HEK293 (cell line): Measurements from ENCODE around the gene THAP4.

Experiments
- CTCF ChIA-PET: fragments of 350-600 bp; formaldehyde crosslinking; extraction: SDS; loops from one replicate; lab custom pipeline; 2021; ENCODE audit warnings: antibody characterized with exemption; lab: Yijun Ruan, JAX
- POLR2A ChIA-PET: fragments of 300-600 bp; formaldehyde crosslinking; extraction: SDS; loops from one replicate; lab custom pipeline; 2020; ENCODE audit warnings: antibody characterized with exemption, inconsistent platforms; lab: Yijun Ruan, JAX
- H3K27ac ChIP-seq: fragments of 200-500 bp; sonication (Bioruptor generic); 2 replicates; pipeline ENCODE4 v1.5.1; 2014; ENCODE audit warnings: low read depth, low read length, control low read depth, inconsistent platforms; ENCODE audit errors: extremely low read depth
- H3K36me3 ChIP-seq, 2 experiments: fragments of 200-500 bp in 1 of 2; sonication (Bioruptor generic) in 1 of 2; 1 replicate in 1 of 2; 2 replicates in 1 of 2; pipeline ENCODE4 v1.5.1; 2014 to 2017; ENCODE audit warnings: inconsistent platforms in 2 of 2, low read length in 2 of 2; ENCODE audit not compliant: control insufficient read depth in 2 of 2, insufficient read depth in 1 of 2
- H3K4me1 ChIP-seq: fragments of 200-500 bp; sonication (Bioruptor generic); 2 replicates; pipeline ENCODE4 v1.5.1; 2014; ENCODE audit warnings: mild to moderate bottlenecking, low read length, inconsistent platforms; ENCODE audit not compliant: control insufficient read depth, insufficient read depth
- H3K4me3 ChIP-seq: 2 replicates; pipeline ENCODE4 v1.5.1; 2011; ENCODE audit warnings: low read depth, mild to moderate bottlenecking, control low read depth, low read length, moderate library complexity
- H3K9me3 ChIP-seq: fragments of 200-500 bp; sonication (Bioruptor generic); 2 replicates; pipeline ENCODE4 v1.5.1; 2014; ENCODE audit warnings: low read depth, low read length, inconsistent platforms; ENCODE audit not compliant: control insufficient read depth, insufficient read depth
- FEZF1 ChIP-seq: fragments of 450-650 bp; formaldehyde crosslinking; IDR thresholded peaks from 2 replicates; pipeline ENCODE4 v1.5.1; 2016; ENCODE audit warnings: missing biosample characterization, missing genetic modification characterization
- GFI1B ChIP-seq: fragments of 450-650 bp; formaldehyde crosslinking; IDR thresholded peaks from 2 replicates; pipeline ENCODE4 v1.5.1; 2016; ENCODE audit warnings: missing biosample characterization, missing genetic modification characterization
- GLI2 ChIP-seq: fragments of 450-650 bp; formaldehyde crosslinking; IDR thresholded peaks from 2 replicates; pipeline ENCODE4; 2017; ENCODE audit warnings: missing biosample characterization, missing genetic modification characterization, low read depth, borderline replicate concordance
- GLIS1 ChIP-seq: fragments of 450-650 bp; formaldehyde crosslinking; IDR thresholded peaks from 2 replicates; pipeline ENCODE4 v1.5.1; 2016; ENCODE audit warnings: missing biosample characterization, missing genetic modification characterization
- HOXC10 ChIP-seq: sonication (generic); formaldehyde crosslinking; IDR thresholded peaks from 2 replicates; pipeline ENCODE4 v1.8.1; 2023; ENCODE audit warnings: mild to moderate bottlenecking, missing genetic modification reagents
- KLF10 ChIP-seq: fragments of 450-650 bp; IDR thresholded peaks from 2 replicates; pipeline ENCODE4 v1.5.1; 2018; ENCODE audit warnings: missing biosample characterization, mild to moderate bottlenecking, missing genetic modification characterization
- SP2 ChIP-seq: fragments of 450-650 bp; formaldehyde crosslinking; IDR thresholded peaks from 2 replicates; pipeline ENCODE4 v1.5.1; 2016; ENCODE audit warnings: missing biosample characterization, missing genetic modification characterization
- ZBTB1 ChIP-seq: fragments of 450-650 bp; formaldehyde crosslinking; IDR thresholded peaks from 2 replicates; pipeline ENCODE4 v1.5.1; 2016; ENCODE audit warnings: missing biosample characterization, missing genetic modification characterization
- ZBTB21 ChIP-seq: fragments of 450-650 bp; formaldehyde crosslinking; IDR thresholded peaks from 2 replicates; pipeline ENCODE4 v1.5.1; 2017; ENCODE audit warnings: missing biosample characterization, missing genetic modification characterization
- ZBTB8A ChIP-seq: fragments of 450-650 bp; formaldehyde crosslinking; IDR thresholded peaks from 2 replicates; pipeline ENCODE4 v1.5.1; 2016; ENCODE audit warnings: missing biosample characterization, missing genetic modification characterization
- ZIC2 ChIP-seq: fragments of 450-650 bp; formaldehyde crosslinking; IDR thresholded peaks from 2 replicates; pipeline ENCODE4 v1.5.1; 2016; ENCODE audit warnings: missing biosample characterization, missing genetic modification characterization
- ZNF184 ChIP-seq: fragments of 450-650 bp; IDR thresholded peaks from 2 replicates; pipeline ENCODE4 v1.5.1; 2018; ENCODE audit warnings: missing biosample characterization, mild to moderate bottlenecking, missing genetic modification characterization
- ZNF335 ChIP-seq: fragments of 450-650 bp; formaldehyde crosslinking; conservative IDR thresholded peaks from 2 replicates; pipeline ENCODE4 v1.5.1; 2016; ENCODE audit warnings: missing biosample characterization, missing genetic modification characterization
- ZNF423 ChIP-seq: fragments of 450-650 bp; formaldehyde crosslinking; IDR thresholded peaks from 2 replicates; pipeline ENCODE4 v1.5.1; 2016; ENCODE audit warnings: missing biosample characterization, missing genetic modification characterization
- ZNF558 ChIP-seq: fragments of 450-650 bp; formaldehyde crosslinking; IDR thresholded peaks from 2 replicates; pipeline ENCODE4 v1.5.1; 2016; ENCODE audit warnings: missing biosample characterization, missing genetic modification characterization
- ZNF585B ChIP-seq: fragments of 450-650 bp; formaldehyde crosslinking; IDR thresholded peaks from 2 replicates; pipeline ENCODE4 v1.5.1; 2016; ENCODE audit warnings: missing biosample characterization, missing genetic modification characterization
- ZNF624 ChIP-seq: fragments of 450-650 bp; formaldehyde crosslinking; IDR thresholded peaks from 2 replicates; pipeline ENCODE4 v1.5.1; 2017; ENCODE audit warnings: missing biosample characterization, missing genetic modification characterization
- ZNF654 ChIP-seq: fragments of 450-650 bp; formaldehyde crosslinking; IDR thresholded peaks from 2 replicates; pipeline ENCODE4 v1.5.1; 2016; ENCODE audit warnings: low read depth, missing biosample characterization, missing genetic modification characterization
- ZNF658 ChIP-seq: fragments of 450-650 bp; formaldehyde crosslinking; IDR thresholded peaks from 2 replicates; pipeline ENCODE4; 2016; ENCODE audit warnings: missing biosample characterization, missing genetic modification characterization
- ZNF747 ChIP-seq: fragments of 450-650 bp; formaldehyde crosslinking; IDR thresholded peaks from 2 replicates; pipeline ENCODE4 v1.5.1; 2016; ENCODE audit warnings: missing biosample characterization, missing genetic modification characterization
- ZNF791 ChIP-seq: fragments of 450-650 bp; formaldehyde crosslinking; IDR thresholded peaks from 2 replicates; pipeline ENCODE4 v1.5.1; 2016; ENCODE audit warnings: missing biosample characterization, missing genetic modification characterization
- TF ChIP-seq, protein P1 (sequence below): fragments of 450-650 bp; formaldehyde crosslinking; IDR thresholded peaks from 2 replicates; pipeline ENCODE4 v1.5.0; 2017; ENCODE audit warnings: missing biosample characterization, missing genetic modification characterization, borderline replicate concordance
- TF ChIP-seq, protein P2 (sequence below): fragments of 450-650 bp; formaldehyde crosslinking; IDR thresholded peaks from 2 replicates; pipeline ENCODE4 v1.5.1; 2016; ENCODE audit warnings: missing biosample characterization, missing genetic modification characterization, low read depth
- TF ChIP-seq, protein P3 (sequence below): fragments of 450-650 bp; formaldehyde crosslinking; IDR thresholded peaks from 2 replicates; pipeline ENCODE4 v1.5.1; 2016; ENCODE audit warnings: missing biosample characterization, missing genetic modification characterization
- TF ChIP-seq, protein P4 (sequence below): fragments of 450-650 bp; formaldehyde crosslinking; IDR thresholded peaks from 2 replicates; pipeline ENCODE4 v1.5.1; 2017; ENCODE audit warnings: missing biosample characterization, mild to moderate bottlenecking, missing genetic modification characterization, moderate library complexity

Gene THAP4

DNA sequence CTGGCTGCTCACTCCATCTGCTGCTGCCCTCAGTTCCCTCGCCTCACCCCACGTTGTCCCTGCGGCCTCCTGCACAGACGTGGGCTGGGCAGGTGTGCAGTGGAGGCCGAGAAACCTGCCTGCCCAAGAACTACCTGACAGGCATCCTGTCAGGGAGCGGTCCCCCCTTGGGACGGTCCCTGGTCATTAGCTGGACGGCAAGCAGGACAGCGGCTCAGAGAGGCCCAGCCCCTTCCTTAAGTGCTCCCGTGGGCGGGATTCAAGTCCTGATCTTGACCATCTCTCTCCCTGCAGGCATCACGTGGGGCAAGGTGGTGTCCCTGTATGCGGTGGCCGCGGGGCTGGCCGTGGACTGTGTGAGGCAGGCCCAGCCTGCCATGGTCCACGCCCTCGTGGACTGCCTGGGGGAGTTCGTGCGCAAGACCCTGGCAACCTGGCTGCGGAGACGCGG, 67.1 kb downstream of the THAP4 start:
- Histone ChIP-seq H3K36me3 (peaks cover 0 to under 1% of the 10 kb centered on the region in 2 experiments; a peak in 2 of 3 replicates), H3K4me1 (no peaks in the 10 kb centered on the region)
- no peak for TF ChIP-seq ZNF184 (tag by site-specific recombination)
- no peak for TF ChIP-seq HOXC10 (CRISPR knock-in tag)
- TF ChIP-seq ZNF654, result no peak
- no peak for TF ChIP-seq ZNF335 (tag by site-specific recombination)
- no peak for TF ChIP-seq ZNF585B (tag by site-specific recombination)
- TF ChIP-seq FEZF1 (tag by site-specific recombination), result no peak
- TF ChIP-seq, protein P1, sequence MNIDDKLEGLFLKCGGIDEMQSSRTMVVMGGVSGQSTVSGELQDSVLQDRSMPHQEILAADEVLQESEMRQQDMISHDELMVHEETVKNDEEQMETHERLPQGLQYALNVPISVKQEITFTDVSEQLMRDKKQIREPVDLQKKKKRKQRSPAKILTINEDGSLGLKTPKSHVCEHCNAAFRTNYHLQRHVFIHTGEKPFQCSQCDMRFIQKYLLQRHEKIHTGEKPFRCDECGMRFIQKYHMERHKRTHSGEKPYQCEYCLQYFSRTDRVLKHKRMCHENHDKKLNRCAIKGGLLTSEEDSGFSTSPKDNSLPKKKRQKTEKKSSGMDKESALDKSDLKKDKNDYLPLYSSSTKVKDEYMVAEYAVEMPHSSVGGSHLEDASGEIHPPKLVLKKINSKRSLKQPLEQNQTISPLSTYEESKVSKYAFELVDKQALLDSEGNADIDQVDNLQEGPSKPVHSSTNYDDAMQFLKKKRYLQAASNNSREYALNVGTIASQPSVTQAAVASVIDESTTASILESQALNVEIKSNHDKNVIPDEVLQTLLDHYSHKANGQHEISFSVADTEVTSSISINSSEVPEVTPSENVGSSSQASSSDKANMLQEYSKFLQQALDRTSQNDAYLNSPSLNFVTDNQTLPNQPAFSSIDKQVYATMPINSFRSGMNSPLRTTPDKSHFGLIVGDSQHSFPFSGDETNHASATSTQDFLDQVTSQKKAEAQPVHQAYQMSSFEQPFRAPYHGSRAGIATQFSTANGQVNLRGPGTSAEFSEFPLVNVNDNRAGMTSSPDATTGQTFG (tag by site-specific recombination), result no peak
- TF ChIP-seq ZNF747 (tag by site-specific recombination), result no peak
- TF ChIP-seq ZNF791, result no peak
- TF ChIP-seq, all 188 proteins: peak for 0
- ChIA-PET CTCF (no interaction called here), POLR2A (no interaction called here)
- Histone ChIP-seq H3K4me3 (no peak overlapping the region), H3K9me3 (no peaks in the 10 kb centered on the region), H3K27ac (no peak overlapping the region)

DNA sequence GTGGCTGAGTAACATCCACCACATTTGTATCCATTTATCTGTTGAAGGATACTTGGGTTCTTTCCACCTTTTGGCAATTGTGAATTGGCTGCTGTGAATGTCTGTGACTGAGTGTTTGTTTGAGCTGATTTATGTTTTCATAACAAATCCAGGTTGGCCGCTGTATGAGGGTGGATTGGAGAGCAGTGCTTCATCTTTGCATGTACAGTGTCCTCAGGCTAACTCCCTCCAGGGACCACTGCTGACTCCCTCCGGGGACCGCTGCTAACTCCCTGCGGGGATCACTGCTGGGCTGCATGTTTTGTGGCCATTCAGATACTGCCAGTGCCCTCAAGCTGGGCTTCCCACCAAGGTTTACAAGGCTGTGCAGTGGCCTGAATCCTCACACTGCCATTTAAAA, 68.2 kb downstream of the THAP4 start:
- ChIA-PET CTCF (no interaction called here), POLR2A (no interaction called here)
- TF ChIP-seq GLI2 (tag by site-specific recombination) (no peak), ZIC2 (tag by site-specific recombination) (peak; percentile 98), KLF10 (no peak), ZBTB8A (tag by site-specific recombination) (0 out of 2 replicates have a peak, but pooled peaks have one; percentile 14), ZNF658 (tag by site-specific recombination) (no peak), SP2 (no peak), ZNF624 (tag by site-specific recombination) (no peak), ZBTB21 (tag by site-specific recombination) (no peak), ZBTB1 (tag by site-specific recombination) (no peak), GLIS1 (tag by site-specific recombination) (peak; percentile 40; the same call in 1 of the 2 replicates), GFI1B (tag by site-specific recombination) (peak; percentile 64; the same call in 1 of the 2 replicates), ZNF423 (tag by site-specific recombination) (peak; percentile 47; the same call in 1 of the 2 replicates), ZNF558 (tag by site-specific recombination) (no peak), HOXC10 (CRISPR knock-in tag) (no peak)
- TF ChIP-seq, protein P2, sequence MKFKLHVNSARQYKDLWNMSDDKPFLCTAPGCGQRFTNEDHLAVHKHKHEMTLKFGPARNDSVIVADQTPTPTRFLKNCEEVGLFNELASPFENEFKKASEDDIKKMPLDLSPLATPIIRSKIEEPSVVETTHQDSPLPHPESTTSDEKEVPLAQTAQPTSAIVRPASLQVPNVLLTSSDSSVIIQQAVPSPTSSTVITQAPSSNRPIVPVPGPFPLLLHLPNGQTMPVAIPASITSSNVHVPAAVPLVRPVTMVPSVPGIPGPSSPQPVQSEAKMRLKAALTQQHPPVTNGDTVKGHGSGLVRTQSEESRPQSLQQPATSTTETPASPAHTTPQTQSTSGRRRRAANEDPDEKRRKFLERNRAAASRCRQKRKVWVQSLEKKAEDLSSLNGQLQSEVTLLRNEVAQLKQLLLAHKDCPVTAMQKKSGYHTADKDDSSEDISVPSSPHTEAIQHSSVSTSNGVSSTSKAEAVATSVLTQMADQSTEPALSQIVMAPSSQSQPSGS (tag by site-specific recombination), result no peak
- TF ChIP-seq, protein P3, sequence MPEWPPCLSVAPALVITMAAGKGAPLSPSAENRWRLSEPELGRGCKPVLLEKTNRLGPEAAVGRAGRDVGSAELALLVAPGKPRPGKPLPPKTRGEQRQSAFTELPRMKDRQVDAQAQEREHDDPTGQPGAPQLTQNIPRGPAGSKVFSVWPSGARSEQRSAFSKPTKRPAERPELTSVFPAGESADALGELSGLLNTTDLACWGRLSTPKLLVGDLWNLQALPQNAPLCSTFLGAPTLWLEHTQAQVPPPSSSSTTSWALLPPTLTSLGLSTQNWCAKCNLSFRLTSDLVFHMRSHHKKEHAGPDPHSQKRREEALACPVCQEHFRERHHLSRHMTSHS (tag by site-specific recombination), result no peak
- TF ChIP-seq, protein P4, sequence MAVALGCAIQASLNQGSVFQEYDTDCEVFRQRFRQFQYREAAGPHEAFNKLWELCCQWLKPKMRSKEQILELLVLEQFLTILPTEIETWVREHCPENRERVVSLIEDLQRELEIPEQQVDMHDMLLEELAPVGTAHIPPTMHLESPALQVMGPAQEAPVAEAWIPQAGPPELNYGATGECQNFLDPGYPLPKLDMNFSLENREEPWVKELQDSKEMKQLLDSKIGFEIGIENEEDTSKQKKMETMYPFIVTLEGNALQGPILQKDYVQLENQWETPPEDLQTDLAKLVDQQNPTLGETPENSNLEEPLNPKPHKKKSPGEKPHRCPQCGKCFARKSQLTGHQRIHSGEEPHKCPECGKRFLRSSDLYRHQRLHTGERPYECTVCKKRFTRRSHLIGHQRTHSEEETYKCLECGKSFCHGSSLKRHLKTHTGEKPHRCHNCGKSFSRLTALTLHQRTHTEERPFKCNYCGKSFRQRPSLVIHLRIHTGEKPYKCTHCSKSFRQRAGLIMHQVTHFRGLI (tag by site-specific recombination), result peak; percentile 39; the same call in 1 of the 2 replicates
- H3K9me3 ChIP-seq, result no peaks in the 10 kb centered on the region
- no peaks in the 10 kb centered on the region for H3K36me3 ChIP-seq
- no peaks in the 10 kb centered on the region for H3K4me1 ChIP-seq
- no peak overlapping the region for H3K27ac ChIP-seq
- H3K4me3 ChIP-seq, result no peak overlapping the region
